Activated CD8-positive, alpha-beta memory T cell treated with anti-CD3 and anti-CD28 coated beads, Interleukin-2, amount 10 ng/mL, durations not matched to agents 7 days and 5 days (primary cell): ENCODE results near the gene GMPPA. TPM values are rescaled to one million over a fixed set of nuclear protein-coding genes. Genes with fewer than 3 reads are reported as not detected.

Experiments used
- ATAC-seq: fragments of 150-1000 bp; cut with Tn5 transposase; one replicate; pipeline ENCODE4 v1.10.0; 2021; ENCODE audit warnings: moderate library complexity
- CTCF ChIA-PET: fragments of 350-600 bp; sonication (Branson Sonifier 250); formaldehyde crosslinking; loops from one replicate; lab custom pipeline; 2021; ENCODE audit warnings: antibody characterized with exemption; lab: Charles Lee
- DNase-seq: peaks from one replicate; pipeline ENCODE4 v3.0.0-alpha.2; 2020
- H3K27ac Mint-ChIP-seq: one replicate; pipeline ENCODE4 v1.8.0; 2021; ENCODE audit warnings: mild to moderate bottlenecking, mixed read lengths
- H3K27me3 Mint-ChIP-seq: one replicate; pipeline ENCODE4 v1.8.0; 2021; ENCODE audit warnings: mixed read lengths
- H3K36me3 Mint-ChIP-seq: one replicate; pipeline ENCODE4 v1.8.0; 2021; ENCODE audit warnings: mild to moderate bottlenecking, mixed read lengths
- H3K4me1 Mint-ChIP-seq: one replicate; pipeline ENCODE4 v1.8.0; 2021; ENCODE audit warnings: mixed read lengths
- H3K4me3 Mint-ChIP-seq: one replicate; pipeline ENCODE4 v1.8.0; 2021; ENCODE audit warnings: mild to moderate bottlenecking, moderate library complexity, mixed read lengths
- H3K9me3 Mint-ChIP-seq: one replicate; pipeline ENCODE4 v1.8.0; 2022; ENCODE audit warnings: low read depth, mixed read lengths
- total RNA-seq, 2 experiments: library from RNA; stranded (reverse); gene quantifications; one replicate each; pipeline ENCODE4 v1.2.3, GENCODE V29; 2021

The GMPPA gene
- total RNA-seq, 2 experiments from 2014 or later: 36.5 to 42.6 TPM

GRCh38 chr2:219514196-219514761 lies 15.6 kb downstream of the GMPPA start, which contains the start of gene ASIC4:
Gene ASIC4, plus strand, starts transcription at chr2:219514482. Its CDS starts 243 bp downstream, at chr2:219514725.
- peaks cover 4% of the 10 kb centered on the region for H3K4me1 Mint-ChIP-seq
- no peak within 1 kb of the TSS for H3K4me3 Mint-ChIP-seq
- no peaks in the 10 kb centered on the region for H3K36me3 Mint-ChIP-seq
- no peaks in the 10 kb centered on the region for H3K9me3 Mint-ChIP-seq
- DNase-seq: no peak
- ATAC-seq: no peak
- CTCF ChIA-PET: interaction anchor here (1.0 to 3.0 kb wide), 2 partner anchors 14 to 19 kb away, joined by 3 to 14 read pairs; no protein-coding TSS in a partner anchor
- H3K27me3 Mint-ChIP-seq: peaks cover 67% of the 10 kb centered on the region
- no peak within 1 kb of the TSS for H3K27ac Mint-ChIP-seq

- DNase-seq: no peak
- H3K4me3 Mint-ChIP-seq: no peak overlapping the region
- no peak for ATAC-seq
- no peaks in the 10 kb centered on the region for H3K36me3 Mint-ChIP-seq
- CTCF ChIA-PET: interaction anchor here (1.0 to 3.0 kb wide), 2 partner anchors 14 to 20 kb away, joined by 3 to 14 read pairs; no protein-coding TSS in a partner anchor
- H3K27ac Mint-ChIP-seq: no peak overlapping the region
- H3K9me3 Mint-ChIP-seq: no peaks in the 10 kb centered on the region
- H3K27me3 Mint-ChIP-seq: peaks cover 66% of the 10 kb centered on the region
- peaks cover 2% of the 10 kb centered on the region for H3K4me1 Mint-ChIP-seq
Measured at GRCh38 chr2:219514836-219515235, 16.1 kb downstream of the GMPPA start.

GRCh38 chr2:219515874-219516629 lies 17.4 kb downstream of the GMPPA start:
- H3K27ac Mint-ChIP-seq: no peak overlapping the region
- no peaks in the 10 kb centered on the region for H3K9me3 Mint-ChIP-seq
- DNase-seq (no peak), ATAC-seq (no peak)
- H3K4me1 Mint-ChIP-seq: no peaks in the 10 kb centered on the region
- peaks cover 65% of the 10 kb centered on the region for H3K27me3 Mint-ChIP-seq
- CTCF ChIA-PET: interaction anchor here (3.0 kb wide), 1 partner anchor 13 kb away, joined by 14 read pairs; no protein-coding TSS in a partner anchor
- no peak overlapping the region for H3K4me3 Mint-ChIP-seq
- H3K36me3 Mint-ChIP-seq: no peaks in the 10 kb centered on the region

GRCh38 chr2:219516888-219517287 lies 18.2 kb downstream of the GMPPA start:
- CTCF ChIA-PET: interaction anchor here (3.0 kb wide), 1 partner anchor 12 kb away, joined by 14 read pairs; no protein-coding TSS in a partner anchor
- ATAC-seq: no peak
- H3K27ac Mint-ChIP-seq: no peak overlapping the region

GRCh38 chr2:219517954-219518778 lies 19.5 kb downstream of the GMPPA start:
- Mint-ChIP-seq H3K4me3 (no peak overlapping the region), H3K9me3 (no peaks in the 10 kb centered on the region), H3K4me1 (peaks cover 4% of the 10 kb centered on the region), H3K27me3 (peaks cover 67% of the 10 kb centered on the region), H3K36me3 (no peaks in the 10 kb centered on the region), H3K27ac (no peak overlapping the region)
- ATAC-seq: no peak
- no peak for DNase-seq
- CTCF ChIA-PET: interaction anchor here (0.9 to 1.6 kb wide), 8 partner anchors 8 to 66 kb away, joined by 3 to 11 read pairs (median 4); partner anchors contain the start of gene GMPPA

More at GRCh38 chr2:219516888-219517287, 18.2 kb downstream of the GMPPA start:
- Mint-ChIP-seq H3K9me3 (no peaks in the 10 kb centered on the region), H3K27me3 (peaks cover 67% of the 10 kb centered on the region), H3K4me3 (no peak overlapping the region), H3K36me3 (no peaks in the 10 kb centered on the region), H3K4me1 (peaks cover 2% of the 10 kb centered on the region)
- DNase-seq: no peak

GRCh38 chr2:219519526-219519916 lies 20.8 kb downstream of the GMPPA start:
- ATAC-seq (no peak), DNase-seq (no peak)
- CTCF ChIA-PET: interaction anchor here (1.2 to 1.5 kb wide), 4 partner anchors 9 to 24 kb away, joined by 4 to 5 read pairs (median 4); partner anchors contain the start of gene GMPPA
- peaks cover 69% of the 10 kb centered on the region for H3K27me3 Mint-ChIP-seq
- peaks cover 4% of the 10 kb centered on the region for H3K4me1 Mint-ChIP-seq
- H3K4me3 Mint-ChIP-seq: no peak overlapping the region
- H3K36me3 Mint-ChIP-seq: no peaks in the 10 kb centered on the region
- no peak overlapping the region for H3K27ac Mint-ChIP-seq
- no peaks in the 10 kb centered on the region for H3K9me3 Mint-ChIP-seq

GRCh38 chr2:219520079-219520478 lies 21.4 kb downstream of the GMPPA start:
- H3K27ac Mint-ChIP-seq: no peak overlapping the region
- H3K36me3 Mint-ChIP-seq: no peaks in the 10 kb centered on the region
- no peak for DNase-seq
- peaks cover 4% of the 10 kb centered on the region for H3K4me1 Mint-ChIP-seq
- CTCF ChIA-PET: interaction anchor here (1.2 to 2.7 kb wide), 4 partner anchors 10 to 117 kb away, joined by 3 to 21 read pairs (median 10); a partner anchor contains a TSS
- no peaks in the 10 kb centered on the region for H3K9me3 Mint-ChIP-seq
- no peak for ATAC-seq
- H3K4me3 Mint-ChIP-seq: no peak overlapping the region
- peaks cover 71% of the 10 kb centered on the region for H3K27me3 Mint-ChIP-seq

- no peak for DNase-seq
- H3K27ac Mint-ChIP-seq: no peak overlapping the region
- ATAC-seq: peak; percentile 23
- CTCF ChIA-PET: interaction anchor here (1.2 to 2.7 kb wide), 5 partner anchors 9 to 118 kb away, joined by 3 to 21 read pairs (median 9); a partner anchor contains a TSS
- no peaks in the 10 kb centered on the region for H3K9me3 Mint-ChIP-seq
- no peak overlapping the region for H3K4me3 Mint-ChIP-seq
- H3K36me3 Mint-ChIP-seq: no peaks in the 10 kb centered on the region
- peaks cover 4% of the 10 kb centered on the region for H3K4me1 Mint-ChIP-seq
- H3K27me3 Mint-ChIP-seq: peaks cover 71% of the 10 kb centered on the region
Measured at GRCh38 chr2:219521066-219521880, 22.6 kb downstream of the GMPPA start.

GRCh38 chr2:219522111-219523030 lies 23.7 kb downstream of the GMPPA start:
- H3K27me3 Mint-ChIP-seq: peaks cover 76% of the 10 kb centered on the region
- H3K9me3 Mint-ChIP-seq: no peaks in the 10 kb centered on the region
- DNase-seq: no peak
- CTCF ChIA-PET: interaction anchor here (1.2 to 2.7 kb wide), 7 partner anchors 8 to 120 kb away, joined by 3 to 21 read pairs (median 8); a partner anchor contains a TSS
- no peak overlapping the region for H3K27ac Mint-ChIP-seq
- H3K4me3 Mint-ChIP-seq: no peak overlapping the region
- no peak for ATAC-seq
- H3K4me1 Mint-ChIP-seq: peaks cover 4% of the 10 kb centered on the region
- no peaks in the 10 kb centered on the region for H3K36me3 Mint-ChIP-seq

GRCh38 chr2:219523031-219523671 lies 24.5 kb downstream of the GMPPA start:
- no peaks in the 10 kb centered on the region for H3K9me3 Mint-ChIP-seq
- peaks cover 4% of the 10 kb centered on the region for H3K4me1 Mint-ChIP-seq
- H3K27ac Mint-ChIP-seq: no peak overlapping the region
- H3K27me3 Mint-ChIP-seq: peaks cover 79% of the 10 kb centered on the region
- CTCF ChIA-PET: interaction anchor here (1.2 to 2.3 kb wide), 5 partner anchors 18 to 121 kb away, joined by 4 to 12 read pairs (median 5); no protein-coding TSS in a partner anchor
- no peaks in the 10 kb centered on the region for H3K36me3 Mint-ChIP-seq
- DNase-seq (no peak), ATAC-seq (no peak)
- H3K4me3 Mint-ChIP-seq: no peak overlapping the region

GRCh38 chr2:219524817-219525216 lies 26.1 kb downstream of the GMPPA start:
- H3K4me1 Mint-ChIP-seq: peaks cover 4% of the 10 kb centered on the region
- no peak overlapping the region for H3K4me3 Mint-ChIP-seq
- CTCF ChIA-PET: interaction anchor here (0.7 to 9.0 kb wide), 5 partner anchors 15 to 95 kb away, joined by 3 to 85 read pairs (median 5); partner anchors contain the start of genes CHPF and TMEM198
- H3K27me3 Mint-ChIP-seq: peaks cover 84% of the 10 kb centered on the region
- no peak overlapping the region for H3K27ac Mint-ChIP-seq
- H3K36me3 Mint-ChIP-seq: no peaks in the 10 kb centered on the region
- H3K9me3 Mint-ChIP-seq: no peaks in the 10 kb centered on the region
- DNase-seq (no peak), ATAC-seq (no peak)
